ENCODE results near the gene SYT6. TPM values are rescaled to one million over a fixed set of nuclear protein-coding genes. Genes with fewer than 3 reads are reported as not detected.

Gene SYT6
- total and polyA plus RNA-seq, 2 experiments from 2014 or later: 1.2 to 2.6 TPM

GRCh38 chr1:114100148-114100547 lies 53.5 kb downstream of the SYT6 start:
- H3K4me2 ChIP-seq: no peak overlapping the region
- no peaks in the 10 kb centered on the region for H3K36me3 ChIP-seq (replicated peaks; ENCODE audit: insufficient read depth, low read depth)
- no peaks in the 10 kb centered on the region for H3K9me2 ChIP-seq (replicated peaks; ENCODE audit: insufficient read depth)
- no peaks in the 10 kb centered on the region for H3K9me3 ChIP-seq (ENCODE audit: low read depth)
- no peak overlapping the region for H3K4me3 ChIP-seq
- H3K79me2 ChIP-seq: no peaks in the 10 kb centered on the region
- H3K27ac ChIP-seq: no peak overlapping the region
- H4K20me1 ChIP-seq (ENCODE audit: insufficient read depth, poor library complexity, severe bottlenecking): no peaks in the 10 kb centered on the region
- 96% methylated on average over 6 of the region's 6 CpGs for WGBS (ENCODE audit: low lambda C conversion rate, missing lambda C conversion rate)
- no peaks in the 10 kb centered on the region for H3K27me3 ChIP-seq
- no peak for DNase-seq (ENCODE audit: low spot score)
- H3K4me1 ChIP-seq (ENCODE audit: insufficient read depth): peaks cover 3% of the 10 kb centered on the region
- TF ChIP-seq CTCF (IDR thresholded peaks at IDR 0.05; ENCODE audit: poor library complexity): no peak
- no peak overlapping the region for H2AFZ ChIP-seq

- TF ChIP-seq EZH2 (IDR thresholded peaks at IDR 0.05; ENCODE audit: borderline replicate concordance): no peak
- TF ChIP-seq CTCF (IDR thresholded peaks at IDR 0.05; ENCODE audit: poor library complexity): no peak
- TF ChIP-seq EZH2phosphoT487 (IDR thresholded peaks at IDR 0.05; ENCODE audit: low read depth, severe bottlenecking, unreplicated experiment): no peak
- Histone ChIP-seq H3K4me3 (no peak overlapping the region), H3K9me3 (ENCODE audit: low read depth) (no peaks in the 10 kb centered on the region), H4K20me1 (ENCODE audit: insufficient read depth, poor library complexity, severe bottlenecking) (no peaks in the 10 kb centered on the region), H3K27ac (no peak overlapping the region), H3K4me1 (ENCODE audit: insufficient read depth) (peaks cover 4% of the 10 kb centered on the region), H3K27me3 (no peaks in the 10 kb centered on the region), H2AFZ (no peak overlapping the region), H3K9me2 (replicated peaks; ENCODE audit: insufficient read depth) (no peaks in the 10 kb centered on the region), H3K4me2 (no peak overlapping the region), H3K36me3 (replicated peaks; ENCODE audit: insufficient read depth, low read depth) (no peaks in the 10 kb centered on the region), H3K79me2 (no peaks in the 10 kb centered on the region)
- WGBS (ENCODE audit: low lambda C conversion rate, missing lambda C conversion rate): 83% methylated on average over 4 of the region's 4 CpGs
- DNase-seq (ENCODE audit: low spot score): no peak
Observed at GRCh38 chr1:114099268-114099667, 54.4 kb downstream of the SYT6 start.

GRCh38 chr1:114097109-114097508 lies 56.6 kb downstream of the SYT6 start:
- Histone ChIP-seq H3K4me3 (no peak overlapping the region), H3K9me2 (replicated peaks; ENCODE audit: insufficient read depth) (no peaks in the 10 kb centered on the region), H3K36me3 (replicated peaks; ENCODE audit: insufficient read depth, low read depth) (no peaks in the 10 kb centered on the region), H3K9me3 (ENCODE audit: low read depth) (no peaks in the 10 kb centered on the region), H2AFZ (no peak overlapping the region), H3K27ac (no peak overlapping the region), H4K20me1 (ENCODE audit: insufficient read depth, poor library complexity, severe bottlenecking) (no peaks in the 10 kb centered on the region), H3K27me3 (no peaks in the 10 kb centered on the region), H3K4me2 (no peak overlapping the region), H3K79me2 (no peaks in the 10 kb centered on the region), H3K4me1 (ENCODE audit: insufficient read depth) (peaks cover 10% of the 10 kb centered on the region)
- DNase-seq (ENCODE audit: low spot score): no peak
- TF ChIP-seq CTCF (IDR thresholded peaks at IDR 0.05; ENCODE audit: poor library complexity): no peak
- TF ChIP-seq EZH2phosphoT487 (IDR thresholded peaks at IDR 0.05; ENCODE audit: low read depth, severe bottlenecking, unreplicated experiment): no peak
- no peak for TF ChIP-seq EZH2 (IDR thresholded peaks at IDR 0.05; ENCODE audit: borderline replicate concordance)
- 95% methylated on average over 3 of the region's 3 CpGs for WGBS (ENCODE audit: low lambda C conversion rate, missing lambda C conversion rate)

GRCh38 chr1:114094675-114095074 lies 59.0 kb downstream of the SYT6 start:
- Histone ChIP-seq H4K20me1 (ENCODE audit: insufficient read depth, poor library complexity, severe bottlenecking) (no peaks in the 10 kb centered on the region), H3K9me3 (ENCODE audit: low read depth) (no peaks in the 10 kb centered on the region), H3K36me3 (replicated peaks; ENCODE audit: insufficient read depth, low read depth) (no peaks in the 10 kb centered on the region), H3K27ac (peak overlapping the region; percentile 65), H3K9me2 (replicated peaks; ENCODE audit: insufficient read depth) (no peaks in the 10 kb centered on the region), H3K27me3 (no peaks in the 10 kb centered on the region), H3K4me2 (peak overlapping the region; percentile 23), H3K4me1 (ENCODE audit: insufficient read depth) (peaks cover 14% of the 10 kb centered on the region), H3K4me3 (no peak overlapping the region), H2AFZ (no peak overlapping the region), H3K79me2 (no peaks in the 10 kb centered on the region)
- TF ChIP-seq EZH2phosphoT487 (IDR thresholded peaks at IDR 0.05; ENCODE audit: low read depth, severe bottlenecking, unreplicated experiment) (no peak), CTCF (IDR thresholded peaks at IDR 0.05; ENCODE audit: poor library complexity) (no peak), EZH2 (IDR thresholded peaks at IDR 0.05; ENCODE audit: borderline replicate concordance) (no peak)
- DNase-seq (ENCODE audit: low spot score): no peak
- 86% methylated on average over 9 of the region's 9 CpGs for WGBS (ENCODE audit: low lambda C conversion rate, missing lambda C conversion rate)

All from hepatocyte (in vitro differentiated cells).